ENCODE measurements around the gene HIP1. TPM values are rescaled to one million over a fixed set of nuclear protein-coding genes. Genes with fewer than 3 reads are reported as not detected.

Gene HIP1
- total RNA-seq, 1 donor from 2014 or later, result 51.5 TPM

DNA sequence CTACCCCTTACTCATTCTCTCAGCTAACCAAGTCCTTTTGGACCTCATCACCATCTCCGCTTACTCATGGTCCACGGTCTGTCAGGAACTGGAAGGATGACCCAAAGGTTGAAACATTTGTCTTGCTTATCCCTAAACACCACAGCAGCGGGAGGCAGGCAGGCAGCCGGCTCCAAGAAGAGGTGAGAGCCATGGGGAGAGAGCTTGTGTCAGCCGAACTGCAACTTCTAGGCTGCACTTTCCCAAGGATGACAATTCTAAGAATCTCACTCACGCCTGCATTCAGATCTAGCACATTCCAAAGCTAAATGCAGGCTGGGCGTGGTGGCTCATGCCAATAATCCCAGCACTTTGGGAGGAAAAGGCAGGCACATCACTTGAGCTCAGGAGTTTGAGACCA, 160.7 kb downstream of the HIP1 start:
- Histone ChIP-seq H3K4me3 (no peak overlapping the region), H3K9me3 (no peaks in the 10 kb centered on the region), H3K4me1 (no peaks in the 10 kb centered on the region), H3K36me3 (peaks cover 98% of the 10 kb centered on the region), H3K27ac (no peak overlapping the region), H3K27me3 (ENCODE audit: low read depth) (no peaks in the 10 kb centered on the region)
- ATAC-seq, result no peak
- intact Hi-C loops (cut with DNase I), result no loop called here
- TF ChIP-seq, protein P1, sequence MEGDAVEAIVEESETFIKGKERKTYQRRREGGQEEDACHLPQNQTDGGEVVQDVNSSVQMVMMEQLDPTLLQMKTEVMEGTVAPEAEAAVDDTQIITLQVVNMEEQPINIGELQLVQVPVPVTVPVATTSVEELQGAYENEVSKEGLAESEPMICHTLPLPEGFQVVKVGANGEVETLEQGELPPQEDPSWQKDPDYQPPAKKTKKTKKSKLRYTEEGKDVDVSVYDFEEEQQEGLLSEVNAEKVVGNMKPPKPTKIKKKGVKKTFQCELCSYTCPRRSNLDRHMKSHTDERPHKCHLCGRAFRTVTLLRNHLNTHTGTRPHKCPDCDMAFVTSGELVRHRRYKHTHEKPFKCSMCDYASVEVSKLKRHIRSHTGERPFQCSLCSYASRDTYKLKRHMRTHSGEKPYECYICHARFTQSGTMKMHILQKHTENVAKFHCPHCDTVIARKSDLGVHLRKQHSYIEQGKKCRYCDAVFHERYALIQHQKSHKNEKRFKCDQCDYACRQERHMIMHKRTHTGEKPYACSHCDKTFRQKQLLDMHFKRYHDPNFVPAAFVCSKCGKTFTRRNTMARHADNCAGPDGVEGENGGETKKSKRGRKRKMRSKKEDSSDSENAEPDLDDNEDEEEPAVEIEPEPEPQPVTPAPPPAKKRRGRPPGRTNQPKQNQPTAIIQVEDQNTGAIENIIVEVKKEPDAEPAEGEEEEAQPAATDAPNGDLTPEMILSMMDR (IDR thresholded peaks at IDR 0.05), result no peak
- DNase-seq, result no peak

DNA sequence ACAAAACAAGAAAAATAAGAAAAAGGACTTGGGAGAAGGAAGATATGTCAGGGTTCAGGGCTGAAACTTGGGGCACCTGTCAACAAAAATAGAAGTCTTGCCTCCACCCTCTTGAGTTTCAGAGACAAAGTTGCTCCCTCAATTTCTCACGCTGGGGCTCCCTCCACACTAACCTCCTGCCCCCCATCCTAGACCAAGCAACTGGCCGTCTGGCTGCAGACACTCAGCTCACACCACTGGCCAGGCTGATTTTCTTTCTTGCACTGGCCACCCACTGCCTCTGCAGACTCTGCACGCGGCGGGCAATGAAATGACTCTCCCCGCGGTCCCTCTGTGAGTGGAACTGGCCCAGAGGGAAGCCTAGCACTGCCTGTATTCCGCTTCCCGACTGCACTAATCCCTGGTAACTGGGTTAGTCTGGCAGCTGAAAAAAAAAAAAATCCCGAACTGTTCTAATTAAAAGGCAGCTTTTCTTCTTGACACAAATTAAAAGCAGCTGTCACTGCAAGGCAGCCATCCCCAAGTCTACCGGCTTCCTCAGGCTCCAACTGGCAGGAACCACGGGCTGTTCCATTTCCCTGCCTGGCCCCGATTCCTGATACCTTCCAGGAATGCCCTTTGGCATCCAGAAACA, 163.1 kb downstream of the HIP1 start:
- TF ChIP-seq, protein P1 (IDR thresholded peaks at IDR 0.05), result no peak
- H3K4me3 ChIP-seq, result no peak overlapping the region
- no peak for DNase-seq
- no peaks in the 10 kb centered on the region for H3K9me3 ChIP-seq
- H3K27me3 ChIP-seq (ENCODE audit: low read depth), result no peaks in the 10 kb centered on the region
- H3K4me1 ChIP-seq, result no peaks in the 10 kb centered on the region
- intact Hi-C loops (cut with DNase I), result no loop called here
- H3K27ac ChIP-seq, result no peak overlapping the region
- H3K36me3 ChIP-seq, result peaks cover 98% of the 10 kb centered on the region
- no peak for ATAC-seq

DNA sequence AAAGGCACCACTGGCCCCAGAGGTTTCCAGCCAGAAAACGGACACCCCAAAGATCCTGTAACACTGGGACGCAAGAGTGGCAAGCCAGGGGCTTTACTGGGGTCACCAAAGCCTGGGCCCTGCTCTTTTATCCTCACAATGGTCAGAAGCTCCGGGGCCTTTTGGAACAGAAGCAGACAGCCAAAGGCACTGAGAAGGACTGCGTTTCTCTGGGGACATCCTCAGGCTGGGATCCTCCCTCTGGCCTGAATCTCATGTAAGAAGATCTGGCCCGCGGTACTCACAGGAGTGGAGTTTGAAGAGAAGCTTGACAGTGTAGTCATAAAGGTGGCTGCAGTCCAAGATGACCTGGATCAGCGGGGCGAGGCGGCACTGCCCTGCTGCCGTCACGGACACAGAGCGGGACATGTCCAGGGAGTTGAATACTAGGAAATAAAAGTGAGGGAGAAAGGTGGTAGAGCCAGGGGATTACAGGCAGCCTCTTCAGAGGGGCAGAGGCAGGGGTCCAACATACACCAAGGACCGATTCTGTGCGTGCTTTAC, 165.2 kb downstream of the HIP1 start:
- Histone ChIP-seq H3K36me3 (peaks cover 96% of the 10 kb centered on the region), H3K4me1 (no peaks in the 10 kb centered on the region), H3K4me3 (no peak overlapping the region), H3K9me3 (no peaks in the 10 kb centered on the region), H3K27me3 (ENCODE audit: low read depth) (no peaks in the 10 kb centered on the region), H3K27ac (no peak overlapping the region)
- TF ChIP-seq, protein P1 (IDR thresholded peaks at IDR 0.05), result no peak
- intact Hi-C loops (cut with DNase I), result no loop called here
- DNase-seq (no peak), ATAC-seq (no peak)

DNA sequence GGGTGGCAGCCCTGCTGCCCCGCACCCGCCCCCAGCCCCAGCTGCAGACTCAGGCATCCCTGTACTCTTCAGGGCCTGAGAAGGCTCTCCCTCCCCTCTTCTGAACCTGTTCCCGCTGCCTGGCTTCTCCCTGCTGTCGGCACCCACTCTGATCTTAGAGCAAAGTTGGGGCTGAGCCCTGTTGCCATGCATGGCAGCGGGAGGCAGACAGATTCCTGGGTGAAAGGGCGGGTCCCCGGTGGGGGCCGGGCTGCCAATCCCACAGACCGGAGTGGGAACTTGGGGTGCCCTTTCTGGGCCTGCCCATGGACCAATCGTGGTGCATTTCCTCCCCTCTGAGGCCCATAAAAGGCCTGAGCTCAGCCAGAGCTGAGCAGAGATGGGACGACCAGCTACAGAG, 165.9 kb downstream of the HIP1 start:
- intact Hi-C loops (cut with DNase I), result no loop called here
- H3K36me3 ChIP-seq, result peaks cover 96% of the 10 kb centered on the region
- TF ChIP-seq, protein P1 (IDR thresholded peaks at IDR 0.05), result no peak

DNA sequence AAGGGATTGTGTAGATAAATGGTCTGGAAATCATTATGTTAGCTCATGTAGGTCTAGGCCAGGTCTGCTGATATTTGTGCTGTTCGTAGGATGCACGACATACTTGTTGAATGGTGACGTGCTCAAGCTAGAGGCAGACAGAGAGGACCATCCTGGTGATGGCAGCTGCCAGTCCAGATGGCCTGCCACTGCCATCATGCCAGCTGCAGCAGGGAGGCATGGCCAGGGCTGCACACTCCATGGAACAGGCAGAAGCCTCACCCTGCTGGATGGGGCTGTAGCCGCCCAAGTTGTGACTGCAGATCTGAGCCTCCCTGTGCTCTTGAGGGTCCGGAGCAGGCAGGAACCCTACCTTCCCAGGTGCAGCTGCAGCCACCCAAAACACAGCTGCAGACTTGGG, 166.3 kb downstream of the HIP1 start:
- Histone ChIP-seq H3K27me3 (ENCODE audit: low read depth) (no peaks in the 10 kb centered on the region), H3K4me3 (no peak overlapping the region), H3K4me1 (no peaks in the 10 kb centered on the region), H3K36me3 (peaks cover 96% of the 10 kb centered on the region), H3K27ac (no peak overlapping the region), H3K9me3 (no peaks in the 10 kb centered on the region)
- intact Hi-C loops (cut with DNase I), result no loop called here
- TF ChIP-seq, protein P1 (IDR thresholded peaks at IDR 0.05), result no peak
- DNase-seq (no peak), ATAC-seq (no peak)

More for the DNA sequence above, 165.9 kb downstream of the HIP1 start:
- Histone ChIP-seq H3K4me3 (no peak overlapping the region), H3K9me3 (no peaks in the 10 kb centered on the region), H3K27ac (no peak overlapping the region), H3K27me3 (ENCODE audit: low read depth) (no peaks in the 10 kb centered on the region), H3K4me1 (no peaks in the 10 kb centered on the region)
- ATAC-seq, result no peak
- DNase-seq, result no peak

Measured in lower lobe of right lung (tissue), 2 donors.